IMR-90 (cell line): ENCODE results near the gene RAPSN. TPM values are rescaled to one million over a fixed set of nuclear protein-coding genes. Genes with fewer than 3 reads are reported as not detected.

Experiments used
- ATAC-seq: fragments of 200-7000 bp; cut with Tn5 transposase; 2 replicates; pipeline ENCODE4 v1.9.1; 2020; ENCODE audit warnings: low read depth, mild to moderate bottlenecking, moderate library complexity
- BruUV-seq: library from RNA; stranded (reverse); fragments of 400-500 nt; replicated peaks from 2 replicates; lab custom pipeline; 2021; lab: Mats Ljungman, UMichigan
- CTCF ChIA-PET: fragments of 300-600 bp; formaldehyde crosslinking; extraction: SDS; loops from one replicate; lab custom pipeline; 2021; ENCODE audit warnings: antibody characterized with exemption; lab: Yijun Ruan, JAX
- POLR2A ChIA-PET: fragments of 300-600 bp; sonication (Branson Sonifier 250); formaldehyde crosslinking; loops from one replicate; lab custom pipeline; 2022; ENCODE audit warnings: antibody characterized with exemption; ENCODE audit not compliant: unreplicated experiment; lab: Charles Lee
- DNase-seq: peaks from one replicate; pipeline ENCODE4 v3.0.0; 2013
- H2AFZ ChIP-seq: replicated peaks from 2 replicates; pipeline ENCODE3; 2013; ENCODE audit warnings: low read length, mild to moderate bottlenecking; ENCODE audit not compliant: poor library complexity
- H2AK5ac ChIP-seq: 2 replicates; pipeline ENCODE4 v1.6.1; 2013; ENCODE audit warnings: low read depth, low read length, inconsistent platforms
- H2AK9ac ChIP-seq: replicated peaks from 2 replicates; pipeline ENCODE3; 2013; ENCODE audit warnings: mild to moderate bottlenecking, low read depth, low read length, moderate library complexity; ENCODE audit not compliant: poor library complexity
- H2BK120ac ChIP-seq: 2 replicates; pipeline ENCODE4 v1.6.1; 2013; ENCODE audit warnings: low read depth, low read length, inconsistent platforms
- H2BK15ac ChIP-seq: 3 replicates; pipeline ENCODE4 v1.6.1; 2013; ENCODE audit warnings: low read depth, low read length, inconsistent platforms
- H2BK20ac ChIP-seq: 2 replicates; pipeline ENCODE4 v1.6.1; 2013; ENCODE audit warnings: low read depth, mild to moderate bottlenecking, inconsistent platforms, low read length, moderate library complexity
- H2BK5ac ChIP-seq: 2 replicates; pipeline ENCODE4 v1.6.1; 2013; ENCODE audit warnings: mild to moderate bottlenecking, low read depth, low read length, inconsistent platforms; ENCODE audit not compliant: poor library complexity, severe bottlenecking
- H3K14ac ChIP-seq: replicated peaks from 2 replicates; pipeline ENCODE4 v1.6.1; 2013; ENCODE audit warnings: low read depth, low read length, inconsistent platforms
- H3K18ac ChIP-seq: 2 replicates; pipeline ENCODE4 v1.6.1; 2013; ENCODE audit warnings: low read depth, low read length, control low read depth
- H3K23ac ChIP-seq: 2 replicates; pipeline ENCODE4 v1.6.1; 2013; ENCODE audit warnings: low read depth, low read length, inconsistent platforms
- H3K27ac ChIP-seq: 2 replicates; pipeline ENCODE4 v1.5.1; 2013; ENCODE audit warnings: mild to moderate bottlenecking, control low read depth, low read length; ENCODE audit not compliant: insufficient read depth
- H3K27me3 ChIP-seq: 2 replicates; pipeline ENCODE4 v1.6.1; 2013; ENCODE audit warnings: low read length; ENCODE audit not compliant: control insufficient read depth, insufficient read depth
- H3K36me3 ChIP-seq: 2 replicates; pipeline ENCODE4 v1.6.1; 2013; ENCODE audit warnings: low read length, mixed read lengths; ENCODE audit not compliant: control insufficient read depth, insufficient read depth
- H3K4ac ChIP-seq: 2 replicates; pipeline ENCODE4 v1.6.1; 2013; ENCODE audit warnings: low read depth, low read length, inconsistent platforms
- H3K4me1 ChIP-seq: 2 replicates; pipeline ENCODE4 v1.6.1; 2013; ENCODE audit warnings: low read length, mixed read lengths; ENCODE audit not compliant: control insufficient read depth, insufficient read depth
- H3K4me2 ChIP-seq: 2 replicates; pipeline ENCODE4 v1.6.1; 2013; ENCODE audit warnings: low read depth, mild to moderate bottlenecking, control low read depth, low read length, moderate library complexity
- H3K4me3 ChIP-seq: 2 replicates; pipeline ENCODE4 v1.5.1; 2013; ENCODE audit warnings: low read depth, mild to moderate bottlenecking, control low read depth, low read length, moderate library complexity; ENCODE audit not compliant: insufficient read depth
- H3K56ac ChIP-seq: 2 replicates; pipeline ENCODE4 v1.6.1; 2013; ENCODE audit warnings: low read length, inconsistent platforms; ENCODE audit not compliant: insufficient read depth; ENCODE audit errors: extremely low read depth
- H3K79me1 ChIP-seq, 2 experiments: 2 replicates each; pipeline ENCODE4 v1.6.1; 2013; ENCODE audit warnings: low read length in 2 of 2, inconsistent platforms in 1 of 2, low read depth in 1 of 2
- H3K9ac ChIP-seq: 2 replicates; pipeline ENCODE4 v1.6.1; 2013; ENCODE audit warnings: low read depth, low read length, control low read depth
- H3K9me1 ChIP-seq: 2 replicates; pipeline ENCODE4 v1.6.1; 2013; ENCODE audit warnings: low read length, inconsistent platforms; ENCODE audit not compliant: insufficient read depth
- H3K9me3 ChIP-seq: 2 replicates; pipeline ENCODE4 v1.6.1; 2013; ENCODE audit warnings: low read length; ENCODE audit not compliant: control insufficient read depth, insufficient read depth
- H4K20me1 ChIP-seq: 2 replicates; pipeline ENCODE4 v1.6.1; 2013; ENCODE audit warnings: low read length, inconsistent platforms; ENCODE audit not compliant: insufficient read depth
- H4K5ac ChIP-seq: 2 replicates; pipeline ENCODE4 v1.6.1; 2013; ENCODE audit warnings: mild to moderate bottlenecking, low read depth, low read length, control low read depth
- H4K8ac ChIP-seq, 2 experiments: 2 replicates each; pipeline ENCODE4 v1.6.1; 2013; ENCODE audit warnings: low read depth in 2 of 2, low read length in 2 of 2, control low read depth in 1 of 2, inconsistent platforms in 1 of 2
- H4K91ac ChIP-seq: 2 replicates; pipeline ENCODE4 v1.6.1; 2013; ENCODE audit warnings: low read depth, low read length, inconsistent platforms; ENCODE audit not compliant: insufficient read depth
- FOS ChIP-seq: fragments of 150-350 bp; IDR thresholded peaks from 2 replicates; pipeline ENCODE4 v1.6.1; 2016; ENCODE audit warnings: low read depth, low read length
- MXI1 ChIP-seq: IDR thresholded peaks from 2 replicates; pipeline ENCODE4 v1.6.1; 2012; ENCODE audit warnings: low read depth, mild to moderate bottlenecking, low read length, moderate library complexity, borderline replicate concordance
- RCOR1 ChIP-seq: IDR thresholded peaks from 2 replicates; pipeline ENCODE4 v1.6.1; 2012; ENCODE audit warnings: mild to moderate bottlenecking, low read length, improper control_type of control experiment; ENCODE audit not compliant: insufficient replicate concordance
- SMC3 ChIP-seq: fragments of 150-350 bp; IDR thresholded peaks from 2 replicates; pipeline ENCODE4 v1.6.1; 2016; ENCODE audit warnings: low read depth, mild to moderate bottlenecking, antibody characterized with exemption, low read length, moderate library complexity
- WGBS, 2 experiments: methylation state at CpG; one replicate each; pipeline versions ENCODE4 v1.1.5 to v1.1.7; 2013; ENCODE audit warnings: missing lambda C conversion rate in 2 of 2; ENCODE audit not compliant: insufficient read length in 1 of 2; ENCODE audit errors: extremely low coverage in 2 of 2; 5-methylcytosine and 5-hydroxymethylcytosine counted together
- dilution Hi-C: fragments of 300-500 bp; cut with HindIII; formaldehyde crosslinking; loops from one replicate; pipeline ENCODE4 v1.14.3; 2018; ENCODE audit warnings: low sequenced_read_pairs; ENCODE audit not compliant: unreplicated experiment
- in situ Hi-C: fragments of 300-500 bp; cut with MboI; formaldehyde crosslinking; loops from 3 replicates; pipeline ENCODE4 v1.14.3; 2019; ENCODE audit warnings: low sequenced_read_pairs, inconsistent platforms, mixed read lengths
- intact Hi-C: fragments of 100-400 bp; cut with micrococcal nuclease; formaldehyde crosslinking; loops from 2 replicates; pipeline ENCODE4 v1.10.0; 2022
- polyA plus RNA-seq, 3 experiments: library from polyadenylated mRNA; depleted of rRNA; stranded (reverse); fragments of >200 nt; gene quantifications; 2 replicates each; pipeline ENCODE4 v1.2.3, GENCODE V29; 2012; ENCODE audit warnings: low replicate concordance in 1 of 3
- total RNA-seq: library from RNA; depleted of rRNA; stranded (reverse); fragments of >200 nt; gene quantifications from 2 replicates; pipeline ENCODE4 v1.2.3, GENCODE V29; 2012

RAPSN gene
- total and polyA plus RNA-seq, 2 of the 4 experiments (the other 2 are of a cell fraction), result 0.03 TPM; not detected in 1

GRCh38 chr11:47488111-47488510 is 39.2 kb upstream of the RAPSN start:
- dilution Hi-C loops, result no loop called here

More at GRCh38 chr11:47488111-47488510, 39.2 kb upstream of the RAPSN start:
- H3K18ac ChIP-seq, result no peak overlapping the region
- no peak overlapping the region for H3K56ac ChIP-seq
- ATAC-seq (peak; percentile 48; the same call in 1 of the 2 replicates), DNase-seq (no peak)
- no peak overlapping the region for H3K4me2 ChIP-seq
- H4K5ac ChIP-seq, result no peak overlapping the region
- H3K9me1 ChIP-seq, result peaks cover 11% of the 10 kb centered on the region
- peaks cover 2% of the 10 kb centered on the region; the same call in 1 of the 2 replicates for H3K4me1 ChIP-seq
- H3K79me1 ChIP-seq, result peaks cover 32 to 56% of the 10 kb centered on the region in 2 experiments
- no peak overlapping the region for H2BK15ac ChIP-seq
- no peak overlapping the region for H2AK9ac ChIP-seq
- peaks cover 13% of the 10 kb centered on the region; the same call in 1 of the 2 replicates for H4K20me1 ChIP-seq
- intact Hi-C loops (loop anchor here (10.0 kb wide), 1 partner anchor 47 kb away; no protein-coding TSS in a partner anchor), in situ Hi-C loops (loop anchor here (10.0 kb wide), 1 partner anchor 127 kb away; no protein-coding TSS in a partner anchor)
- H2AK5ac ChIP-seq, result no peak overlapping the region
- H4K8ac ChIP-seq, result no peak overlapping the region
- POLR2A ChIA-PET, result no interaction called here
- H2BK20ac ChIP-seq, result no peak overlapping the region
- peaks cover 23% of the 10 kb centered on the region for H3K36me3 ChIP-seq
- no TSS peak for BruUV-seq
- H3K4ac ChIP-seq, result no peak overlapping the region
- no peak overlapping the region for H3K4me3 ChIP-seq
- no peak overlapping the region for H2AFZ ChIP-seq
- 100% methylated on average over 1 of the region's 3 CpGs; no CpG with 5 or more reads in 1 of the 2 experiments for WGBS, 2 experiments
- TF ChIP-seq SMC3 (no peak), FOS (no peak), MXI1 (no peak), RCOR1 (no peak)
- no peaks in the 10 kb centered on the region for H3K9me3 ChIP-seq
- H3K27me3 ChIP-seq, result no peaks in the 10 kb centered on the region
- CTCF ChIA-PET, result no interaction called here
- H2BK120ac ChIP-seq, result no peak overlapping the region
- no peak overlapping the region for H4K91ac ChIP-seq
- H3K14ac ChIP-seq, result no peak overlapping the region
- no peak overlapping the region for H3K27ac ChIP-seq
- H3K9ac ChIP-seq, result no peak overlapping the region
- H2BK5ac ChIP-seq, result no peak overlapping the region
- H3K23ac ChIP-seq, result no peak overlapping the region
